ENCODE data around the gene GSTP1.
"Not testable (repeated sequence)": the region's sequence is repeated elsewhere in the genome, so short reads cannot be mapped to it uniquely, and the experiment has no call there.

Gene GSTP1

DNA sequence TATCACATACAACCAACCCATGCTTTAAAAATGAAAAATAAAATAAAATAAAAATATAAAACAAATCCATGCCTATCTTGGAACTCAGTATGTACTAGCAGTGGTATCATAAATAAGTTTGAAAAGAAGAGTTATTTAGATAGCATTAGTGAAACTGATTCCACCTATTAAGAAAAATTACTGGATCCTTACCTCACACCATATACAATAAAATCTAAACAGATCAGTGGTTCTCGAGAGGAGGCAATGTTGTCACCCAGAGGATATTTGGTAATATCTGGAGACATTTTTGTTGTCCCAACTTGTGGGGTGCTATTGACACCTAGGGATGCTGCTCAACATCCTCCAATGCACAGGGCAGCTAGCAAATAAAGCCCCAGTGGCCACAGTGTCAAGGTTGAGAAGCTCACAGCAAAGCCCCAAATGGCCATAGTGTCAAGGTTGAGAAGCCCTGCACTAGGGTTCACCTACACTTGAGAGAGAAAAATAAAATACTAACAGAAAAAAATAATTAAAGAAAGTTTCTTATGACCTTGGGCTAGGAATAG is 13.2 kb downstream of the GSTP1 start:
- DNase-seq (ENCODE audit: low spot score) (no peak), FAIRE-seq (no peak)

DNA sequence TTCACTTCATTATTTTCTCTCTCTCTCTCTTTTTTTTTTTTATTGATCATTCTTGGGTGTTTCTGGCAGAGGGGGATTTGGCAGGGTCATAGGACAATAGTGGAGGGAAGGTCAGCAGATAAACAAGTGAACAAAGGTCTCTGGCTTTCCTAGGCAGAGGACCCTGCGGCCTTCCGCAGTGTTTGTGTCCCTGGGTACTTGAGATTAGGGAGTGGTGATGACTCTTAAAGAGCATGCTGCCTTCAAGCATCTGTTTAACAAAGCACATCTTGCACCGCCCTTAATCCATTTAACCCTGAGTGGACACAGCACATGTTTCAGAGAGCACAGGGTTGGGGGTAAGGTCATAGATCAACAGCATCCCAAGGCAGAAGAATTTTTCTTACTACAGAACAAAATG is 13.8 kb downstream of the GSTP1 start:
- not testable (repeated sequence) for FAIRE-seq; DNase-seq (ENCODE audit: low spot score)

DNA sequence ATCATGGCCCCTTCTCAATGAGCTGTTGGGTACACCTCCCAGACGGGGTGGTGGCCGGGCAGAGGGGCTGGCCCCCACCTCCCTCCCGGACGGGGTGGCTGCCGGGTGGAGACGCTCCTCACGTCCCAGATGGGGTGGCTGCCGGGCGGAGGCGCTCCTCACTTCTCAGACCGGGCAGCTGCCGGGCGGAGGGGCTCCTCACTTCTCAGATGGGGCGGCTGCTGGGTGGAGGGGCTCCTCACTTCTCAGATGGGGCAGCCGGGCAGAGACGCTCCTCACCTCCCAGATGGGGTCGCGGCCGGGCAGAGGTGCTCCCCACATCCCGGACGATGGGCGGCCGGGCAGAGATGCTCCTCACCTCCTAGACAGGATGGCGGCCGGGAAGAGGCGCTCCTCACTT is 14.4 kb downstream of the GSTP1 start:
- not testable (repeated sequence) for FAIRE-seq; DNase-seq (ENCODE audit: low spot score)

- no peak for FAIRE-seq
Observed at GRCh38 chr11:67599149-67599548, 15.5 kb downstream of the GSTP1 start.

DNA sequence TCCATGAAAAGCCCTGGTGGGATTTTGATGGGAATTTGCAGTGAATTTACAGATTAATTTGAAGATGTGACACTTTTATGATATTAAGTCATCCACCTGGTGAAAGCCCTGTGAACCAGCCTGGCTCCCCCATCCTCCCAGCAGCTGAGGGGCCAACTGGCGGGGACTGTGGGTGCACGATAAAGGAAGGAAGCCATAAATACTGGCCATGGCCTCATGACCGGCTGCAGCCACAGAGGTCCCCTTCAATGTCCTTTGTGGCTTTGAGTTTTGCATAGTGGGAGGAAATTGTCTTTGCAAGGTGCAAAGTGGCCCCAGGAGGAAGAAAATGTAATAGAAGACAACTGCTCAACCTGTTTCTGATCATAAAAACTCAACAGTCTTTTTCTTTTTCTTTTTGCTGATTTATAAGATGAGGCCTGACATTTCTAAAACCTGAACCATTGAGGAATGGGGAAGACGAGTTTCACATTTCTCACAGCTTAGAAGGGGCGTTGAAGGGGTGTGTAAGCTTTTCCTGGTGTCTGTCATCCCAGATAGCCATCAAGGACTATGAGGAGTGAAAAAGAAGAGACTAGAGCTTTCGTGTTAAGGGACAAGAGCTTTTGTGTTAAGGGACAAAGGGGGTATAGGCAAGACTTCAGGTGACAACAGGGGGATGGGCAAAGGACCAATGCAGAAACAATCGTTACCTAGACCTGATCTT is 16.9 kb downstream of the GSTP1 start:
- DNase-seq (ENCODE audit: low spot score) (no peak), FAIRE-seq (no peak)

More at GRCh38 chr11:67599149-67599548, 15.5 kb downstream of the GSTP1 start:
- no peak for DNase-seq (ENCODE audit: low spot score)

GRCh38 chr11:67601098-67601497 is 17.5 kb downstream of the GSTP1 start:
- DNase-seq (ENCODE audit: low spot score) (no peak), FAIRE-seq (no peak)

- not testable (repeated sequence) for DNase-seq (ENCODE audit: low spot score); FAIRE-seq
Observed at GRCh38 chr11:67604119-67604518, 20.5 kb downstream of the GSTP1 start.

DNA sequence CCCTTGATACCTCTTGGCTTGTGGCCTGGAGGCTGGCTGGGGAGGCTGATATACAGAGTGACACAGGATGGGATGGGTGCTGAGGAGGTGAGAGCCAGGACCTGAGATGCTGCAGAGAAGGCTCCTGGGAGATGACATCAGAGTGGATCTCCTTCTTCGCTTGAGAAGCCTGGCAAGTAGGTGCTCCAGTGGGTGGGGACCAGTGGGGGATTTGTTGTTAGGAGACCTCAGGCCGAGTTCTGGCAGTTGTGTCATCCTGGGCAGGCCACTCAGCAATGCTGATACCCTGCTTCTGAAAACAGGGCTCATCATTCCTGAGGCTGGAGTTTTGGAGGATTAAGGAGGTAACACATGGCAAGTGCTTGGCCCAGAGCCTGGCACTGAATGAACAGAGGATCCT is 21.2 kb downstream of the GSTP1 start:
- no peak for FAIRE-seq
- DNase-seq (ENCODE audit: low spot score): no peak

DNA sequence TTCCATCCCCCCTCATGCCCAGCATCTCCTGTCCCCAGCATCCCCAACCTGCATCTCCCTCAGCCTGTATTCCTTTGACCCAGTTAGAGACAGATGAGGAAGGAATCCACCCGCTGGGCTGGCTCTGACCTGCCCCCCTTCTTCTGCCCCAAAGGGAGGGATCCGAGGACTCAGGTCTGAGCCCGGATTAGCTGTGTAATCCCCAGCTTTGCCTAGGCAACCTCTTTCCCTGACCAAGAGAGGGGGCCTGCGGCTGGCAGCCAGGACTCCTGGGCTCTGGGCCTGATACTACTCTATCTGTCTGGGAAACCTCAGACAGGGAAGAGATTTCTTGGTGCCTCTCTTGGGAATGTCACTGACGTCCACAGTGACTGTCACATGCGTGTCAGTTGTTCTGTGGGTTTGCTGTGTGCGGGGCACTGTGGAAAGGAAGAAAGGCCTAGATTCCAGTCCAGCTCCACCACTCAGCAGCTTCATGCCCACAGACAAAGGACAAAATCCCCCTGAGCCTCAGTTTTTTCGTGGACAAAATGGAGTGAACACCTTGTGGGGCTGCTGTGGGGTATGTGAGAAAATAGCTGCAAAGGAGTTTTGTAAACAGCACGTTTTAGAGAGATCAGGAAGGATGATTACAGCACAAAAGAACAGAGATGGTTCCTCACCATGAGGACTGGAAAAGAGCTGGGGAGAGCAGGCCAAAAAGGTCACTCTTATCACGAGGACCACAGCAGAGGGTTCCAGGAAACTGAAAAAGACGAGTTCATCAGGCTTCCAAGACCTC is 21.8 kb downstream of the GSTP1 start:
- FAIRE-seq (no peak), DNase-seq (ENCODE audit: low spot score) (no peak)

GRCh38 chr11:67606093-67606491 is 22.5 kb downstream of the GSTP1 start:
- DNase-seq (ENCODE audit: low spot score) (no peak), FAIRE-seq (no peak)

DNA sequence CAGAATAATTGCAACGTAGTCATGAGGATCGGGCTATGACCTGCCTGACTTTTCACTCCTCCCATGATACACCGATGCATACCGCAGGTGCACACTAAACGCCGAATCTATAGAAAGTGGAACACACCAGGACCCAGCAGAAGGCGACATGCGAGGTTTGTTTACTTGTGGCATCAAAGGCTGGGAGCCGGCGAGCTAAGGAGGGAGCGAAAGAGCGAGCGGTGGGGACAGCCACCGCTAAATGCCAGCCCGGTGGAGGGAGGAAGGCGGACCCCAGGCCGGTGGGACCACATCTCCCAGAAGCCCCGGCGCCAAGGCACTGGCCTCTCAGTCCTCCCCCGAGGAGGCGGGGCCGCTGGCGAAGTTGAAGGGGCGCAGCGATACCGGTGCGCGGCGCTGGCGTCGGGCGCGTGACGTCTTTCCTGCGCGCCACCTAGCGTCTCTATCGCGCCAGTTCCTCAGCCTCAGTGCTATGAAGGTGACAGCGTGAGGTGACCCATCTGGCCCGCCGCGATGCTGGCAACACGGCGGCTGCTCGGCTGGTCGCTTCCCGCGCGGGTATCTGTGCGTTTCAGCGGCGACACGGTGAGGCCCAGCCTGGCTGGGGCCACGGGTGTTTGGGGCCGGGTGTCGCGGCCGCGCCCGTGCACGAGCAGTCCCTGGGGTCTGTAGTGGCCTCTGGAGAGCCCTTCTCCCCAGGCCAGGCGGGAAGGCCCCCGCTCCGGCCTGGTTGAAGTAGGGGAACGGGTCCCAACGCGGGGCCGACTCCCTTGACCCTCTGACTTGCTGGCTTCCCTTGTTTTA is 23.1 kb downstream of the GSTP1 start, which contains the start of gene NDUFV1:
Gene NDUFV1 (plus strand): TSS at position 445 of the 804 bp plus-strand sequence. CDS start 69 bp downstream, at position 514.
- DNase-seq (ENCODE audit: low spot score) (peak; percentile 72), FAIRE-seq (peak; percentile 40)

DNA sequence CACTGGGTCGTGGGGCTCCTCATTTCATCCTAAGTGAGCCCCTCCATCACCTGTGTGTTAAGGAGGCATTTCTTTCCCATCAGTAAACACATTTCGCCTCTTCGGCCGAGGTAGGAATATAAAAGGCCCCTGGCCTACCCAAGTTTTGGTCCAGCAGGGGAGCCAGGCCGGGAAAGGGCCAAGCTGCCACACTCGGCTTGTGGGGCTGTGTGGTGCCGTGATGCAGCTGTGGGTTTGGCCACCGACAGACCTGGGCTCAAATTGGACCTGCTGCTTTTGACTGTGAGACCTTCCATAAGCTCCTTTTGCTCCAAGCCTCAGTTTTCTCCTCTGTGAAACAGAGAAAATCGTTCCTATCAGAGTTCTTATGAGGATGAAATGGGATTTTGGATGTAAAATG is 23.9 kb downstream of the GSTP1 start:
- DNase-seq (ENCODE audit: low spot score): no peak

GRCh38 chr11:67608486-67608885 is 24.9 kb downstream of the GSTP1 start:
- FAIRE-seq: no peak
- no peak for DNase-seq (ENCODE audit: low spot score)

More for the DNA sequence above, 23.9 kb downstream of the GSTP1 start:
- no peak for FAIRE-seq

DNA sequence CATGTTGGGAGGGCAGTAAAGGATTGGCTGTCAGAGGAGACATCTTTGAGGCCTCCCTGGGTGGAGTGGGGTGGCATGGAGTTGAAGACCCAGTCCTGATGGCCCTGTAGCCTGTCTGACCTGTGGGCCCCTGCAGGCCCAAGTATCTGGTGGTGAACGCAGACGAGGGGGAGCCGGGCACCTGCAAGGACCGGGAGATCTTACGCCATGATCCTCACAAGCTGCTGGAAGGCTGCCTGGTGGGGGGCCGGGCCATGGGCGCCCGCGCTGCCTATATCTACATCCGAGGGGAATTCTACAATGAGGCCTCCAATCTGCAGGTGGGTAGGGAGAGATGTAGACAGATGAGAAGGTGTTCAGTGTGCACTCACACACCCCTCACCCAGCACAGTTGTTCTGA is 25.7 kb downstream of the GSTP1 start:
- FAIRE-seq (no peak), DNase-seq (ENCODE audit: low spot score) (no peak)

GRCh38 chr11:67610302-67610868 is 26.8 kb downstream of the GSTP1 start:
- FAIRE-seq: no peak
- no peak for DNase-seq (ENCODE audit: low spot score)

DNA sequence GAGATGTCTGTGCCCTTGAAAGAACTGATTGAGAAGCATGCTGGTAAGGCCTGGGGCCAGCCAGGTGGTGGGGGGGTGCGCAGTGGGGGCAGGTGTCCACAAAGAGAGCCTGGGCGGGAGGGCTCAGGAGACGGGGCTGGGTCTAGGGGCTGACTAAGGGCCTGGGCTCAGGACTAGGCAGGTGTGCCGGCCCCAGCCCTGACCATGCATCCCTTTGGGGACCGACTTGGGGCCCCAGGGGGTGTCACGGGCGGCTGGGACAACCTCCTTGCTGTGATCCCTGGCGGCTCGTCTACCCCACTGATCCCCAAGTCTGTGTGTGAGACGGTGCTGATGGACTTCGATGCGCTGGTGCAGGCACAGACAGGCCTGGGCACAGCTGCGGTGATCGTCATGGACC is 27.6 kb downstream of the GSTP1 start:
- FAIRE-seq (no peak), DNase-seq (ENCODE audit: low spot score) (no peak)

GRCh38 chr11:67611704-67612587 is 28.3 kb downstream of the GSTP1 start:
- DNase-seq (ENCODE audit: low spot score) (no peak), FAIRE-seq (no peak)

DNA sequence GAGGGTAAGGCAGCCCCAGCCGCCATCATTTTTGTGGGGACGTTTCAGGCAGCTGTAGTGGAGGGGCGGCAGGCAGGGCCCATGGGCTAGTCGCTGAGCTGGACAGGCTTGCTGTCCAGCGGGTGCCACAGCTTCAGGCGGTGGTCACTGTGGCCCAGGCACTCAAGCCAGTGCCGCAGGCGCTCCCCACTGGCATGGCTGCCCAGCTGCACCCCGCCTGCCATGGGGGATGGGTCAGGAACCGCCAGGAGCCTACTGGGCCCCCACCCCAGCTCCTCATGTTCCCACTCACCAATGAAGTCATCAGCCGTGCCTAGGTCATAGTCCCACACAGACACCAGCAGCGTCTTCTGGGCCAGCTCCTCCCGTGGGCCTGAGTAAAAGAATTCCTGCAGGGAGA is 29.1 kb downstream of the GSTP1 start:
- DNase-seq (ENCODE audit: low spot score): no peak
- no peak for FAIRE-seq

DNA sequence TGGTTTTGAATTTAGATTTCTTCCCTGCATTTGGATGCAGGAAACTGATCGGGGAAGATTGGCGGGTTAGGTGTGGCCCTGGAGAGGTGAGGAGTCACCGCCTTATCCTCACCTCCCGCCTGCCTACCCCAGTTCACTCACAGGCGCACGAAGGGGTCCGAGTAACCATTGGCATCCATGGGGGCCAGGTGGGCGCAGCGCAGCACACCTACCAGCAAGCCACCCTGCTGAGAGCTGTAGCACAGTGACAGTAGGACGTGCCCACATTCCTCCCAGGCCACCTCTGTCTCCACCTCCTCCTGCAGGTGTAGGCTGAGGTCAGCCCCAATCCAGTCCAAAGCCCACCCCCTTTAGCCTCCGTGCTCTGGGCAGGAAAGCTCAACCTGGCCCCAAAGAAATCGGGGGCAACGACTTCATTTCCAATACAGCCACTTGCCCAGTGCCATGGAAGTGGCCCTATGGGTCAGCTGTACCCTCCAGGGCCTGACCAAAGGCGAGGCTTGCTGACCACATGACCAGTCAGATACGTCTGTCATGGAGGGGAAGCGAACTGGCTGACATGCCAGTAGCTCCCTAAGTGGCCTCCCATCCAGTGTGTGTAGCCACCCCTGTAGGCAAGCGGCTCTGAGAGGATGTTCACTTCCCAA is 29.8 kb downstream of the GSTP1 start:
- DNase-seq (ENCODE audit: low spot score): no peak
- FAIRE-seq: no peak

All from RCC 7860 (cell line).